Measurements from ENCODE around the gene CFAP119. TPM values are rescaled to one million over a fixed set of nuclear protein-coding genes. Genes with fewer than 3 reads are reported as not detected.

Gene CFAP119
- total and polyA plus RNA-seq, 9 of the 15 experiments (the other 6 are each of a cell fraction or from before 2014, with no cell fraction given), result 5.5 to 33.7 (median 9.6) TPM

GRCh38 chr16:30775392-30776188 lies 13.7 kb upstream of the CFAP119 start (continued):
- no peak for TF ChIP-seq PCBP2 (IDR thresholded peaks at IDR 0.05; ENCODE audit: low read depth, low read length, poor library complexity, severe bottlenecking)
- no peak for TF ChIP-seq FOXM1 (IDR thresholded peaks at IDR 0.05; ENCODE audit: low read depth)
- peak; percentile 92 for TF ChIP-seq FOXM1 (CRISPR knock-in tag; IDR thresholded peaks at IDR 0.05; ENCODE audit: low read depth)
- TF ChIP-seq SMAD1 (IDR thresholded peaks at IDR 0.05; ENCODE audit: low read depth, low read length, partially characterized antibody), result no peak
- TF ChIP-seq ZBTB9 (CRISPR knock-in tag; IDR thresholded peaks at IDR 0.05), result peak; percentile 53; the same call in 1 of the 2 replicates
- no peak for TF ChIP-seq BDP1 (IDR thresholded peaks at IDR 0.05; ENCODE audit: insufficient read depth, insufficient read length)
- peak; percentile 97 for TF ChIP-seq KLF16 (IDR thresholded peaks at IDR 0.05)
- TF ChIP-seq E4F1 (CRISPR knock-in tag; IDR thresholded peaks at IDR 0.05; ENCODE audit: borderline replicate concordance), result 0 out of 2 replicates have a peak, but pooled peaks have one; percentile 46
- peak; percentile 67; the same call in 1 of the 2 replicates for TF ChIP-seq ZNF436 (CRISPR knock-in tag; IDR thresholded peaks at IDR 0.05)
- TF ChIP-seq ZNF324 (CRISPR knock-in tag; IDR thresholded peaks at IDR 0.05), result 0 out of 2 replicates have a peak, but pooled peaks have one; percentile 54
- TF ChIP-seq ELK1 (CRISPR knock-in tag; IDR thresholded peaks at IDR 0.05), result no peak
- TF ChIP-seq ID3 (CRISPR knock-in tag; IDR thresholded peaks at IDR 0.05), result no peak
- peak; percentile 78 for TF ChIP-seq ID3 (tag; IDR thresholded peaks at IDR 0.05)
- 0 out of 2 replicates have a peak, but pooled peaks have one; percentile 12 for TF ChIP-seq ZNF347 (CRISPR knock-in tag; IDR thresholded peaks at IDR 0.05; ENCODE audit: low read depth)
- TF ChIP-seq POLR3A (IDR thresholded peaks at IDR 0.05; ENCODE audit: borderline replicate concordance, extremely low read depth, insufficient read depth, insufficient read length), result no peak
- TF ChIP-seq TCF15 (CRISPR knock-in tag; IDR thresholded peaks at IDR 0.05), result no peak
- no peak for TF ChIP-seq SMARCC2 (IDR thresholded peaks at IDR 0.05; ENCODE audit: low read depth)
- 0 out of 2 replicates have a peak, but pooled peaks have one; percentile 50 for TF ChIP-seq ZNF76 (CRISPR knock-in tag; IDR thresholded peaks at IDR 0.05; ENCODE audit: borderline replicate concordance)
- TF ChIP-seq ZNF197 (CRISPR knock-in tag; IDR thresholded peaks at IDR 0.05; ENCODE audit: low read depth), result peak; percentile 80; the same call in 1 of the 2 replicates
- no peak for TF ChIP-seq ZNF586 (CRISPR knock-in tag; conservative IDR thresholded peaks at IDR 0.05)
- no peak for TF ChIP-seq HDAC3 (IDR thresholded peaks at IDR 0.05; ENCODE audit: borderline replicate concordance, partially characterized antibody)
- TF ChIP-seq BACH1 (tag; IDR thresholded peaks at IDR 0.05), result no peak

All from K562 (cell line).